ENCODE measurements around the gene DNAH2. TPM values are rescaled to one million over a fixed set of nuclear protein-coding genes. Genes with fewer than 3 reads are reported as not detected.

DNAH2 gene
- total RNA-seq, 1 experiment from 2014 or later, result 0.17 TPM

DNA sequence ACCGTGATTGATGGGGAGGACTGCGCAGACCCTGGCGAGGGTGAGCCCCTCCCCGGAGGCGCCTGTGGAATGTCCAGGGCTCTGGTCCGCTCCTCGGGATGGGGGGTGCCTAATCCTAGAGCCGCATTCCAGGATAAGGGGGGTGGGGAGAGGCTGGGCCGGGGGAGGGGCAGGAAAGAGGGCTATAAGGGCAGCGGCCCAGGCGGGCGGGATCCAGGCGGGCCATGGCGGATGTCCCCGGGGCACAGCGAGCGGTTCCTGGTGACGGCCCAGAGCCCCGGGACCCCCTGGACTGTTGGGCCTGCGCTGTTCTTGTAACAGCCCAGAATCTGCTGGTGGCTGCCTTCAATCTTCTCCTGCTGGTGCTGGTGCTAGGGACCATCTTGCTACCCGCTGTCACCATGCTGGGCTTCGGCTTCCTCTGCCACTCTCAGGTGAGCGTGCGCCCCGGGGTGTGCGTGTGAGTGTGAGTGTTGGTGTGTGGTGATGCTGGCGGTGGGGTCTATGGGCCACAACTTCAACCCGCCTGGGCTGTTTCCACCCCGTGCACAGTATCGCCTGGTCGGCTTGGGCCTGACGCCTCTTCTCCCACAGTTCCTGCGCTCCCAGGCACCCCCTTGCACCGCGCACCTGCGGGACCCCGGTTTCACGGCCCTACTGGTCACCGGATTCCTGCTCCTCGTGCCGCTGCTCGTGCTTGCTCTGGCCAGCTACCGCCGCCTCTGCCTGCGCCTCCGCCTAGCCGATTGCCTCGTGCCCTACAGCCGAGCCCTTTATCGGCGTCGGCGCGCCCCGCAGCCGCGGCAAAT is 137.5 kb downstream of the DNAH2 start, which contains the start of gene TMEM88:
TSS of gene TMEM88 (plus strand) at position 216 of the 809 bp plus-strand sequence. CDS start at position 225, 9 bp downstream.
- H3K4me3 Mint-ChIP-seq, result peak within 1 kb of the TSS; percentile 63
- no peak within 1 kb of the TSS for H3K27ac Mint-ChIP-seq
- ChIA-PET POLR2A (no interaction called here), CTCF (interaction anchor here (0.7 to 3.1 kb wide), 4 partner anchors 19 to 224 kb away, joined by 3 to 63 read pairs (median 12); partner anchors contain the start of gene KDM6B)
- H3K27me3 Mint-ChIP-seq (ENCODE audit: low read depth), result peaks cover 30% of the 10 kb centered on the region
- no peaks in the 10 kb centered on the region for H3K9me3 Mint-ChIP-seq
- H3K36me3 Mint-ChIP-seq, result peaks cover 6% of the 10 kb centered on the region
- peak; percentile 72 for DNase-seq (ENCODE audit: low spot score)
- no peak for ATAC-seq
- H3K4me1 Mint-ChIP-seq, result peaks cover 36% of the 10 kb centered on the region
- TF ChIP-seq RORB (CRISPR knock-in tag; IDR thresholded peaks at IDR 0.05) (no peak), RELA (CRISPR knock-in tag; IDR thresholded peaks at IDR 0.05; ENCODE audit: borderline replicate concordance) (peak; percentile 22; the same call in 1 of the 2 replicates), HMGA2 (CRISPR knock-in tag; IDR thresholded peaks at IDR 0.05) (no peak), SOX15 (CRISPR knock-in tag; IDR thresholded peaks at IDR 0.05) (no peak), TP53 (CRISPR knock-in tag; IDR thresholded peaks at IDR 0.05) (no peak; the same call in 1 of the 2 replicates), ATF1 (CRISPR knock-in tag; IDR thresholded peaks at IDR 0.05) (no peak), GABPB1 (CRISPR knock-in tag; IDR thresholded peaks at IDR 0.05) (no peak), ESRRA (CRISPR knock-in tag; IDR thresholded peaks at IDR 0.05; ENCODE audit: borderline replicate concordance) (no peak), NR2C2 (CRISPR knock-in tag; IDR thresholded peaks at IDR 0.05) (peak; percentile 46; the same call in 1 of the 2 replicates), ETV6 (CRISPR knock-in tag; IDR thresholded peaks at IDR 0.05) (no peak), CREM (CRISPR knock-in tag; IDR thresholded peaks at IDR 0.05) (no peak), NFE2L1 (CRISPR knock-in tag; IDR thresholded peaks at IDR 0.05) (peak; percentile 41; the same call in 1 of the 2 replicates), ZNF232 (CRISPR knock-in tag; IDR thresholded peaks at IDR 0.05) (no peak), GRHL2 (CRISPR knock-in tag; IDR thresholded peaks at IDR 0.05; ENCODE audit: insufficient replicate concordance, severe bottlenecking) (no peak), ZNF423 (CRISPR knock-in tag; IDR thresholded peaks at IDR 0.05) (peak; percentile 35; the same call in 1 of the 2 replicates), SMAD4 (CRISPR knock-in tag; IDR thresholded peaks at IDR 0.05) (no peak), TEAD4 (CRISPR knock-in tag; IDR thresholded peaks at IDR 0.05) (no peak), TEAD1 (CRISPR knock-in tag; IDR thresholded peaks at IDR 0.05) (0 out of 2 replicates have a peak, but pooled peaks have one; percentile 9), ZNF671 (CRISPR knock-in tag; IDR thresholded peaks at IDR 0.05) (no peak), FOXP1 (CRISPR knock-in tag; IDR thresholded peaks at IDR 0.05; ENCODE audit: borderline replicate concordance) (0 out of 2 replicates have a peak, but pooled peaks have one; percentile 56), SMAD3 (CRISPR knock-in tag; IDR thresholded peaks at IDR 0.05; ENCODE audit: borderline replicate concordance) (no peak), ZNF263 (CRISPR knock-in tag; IDR thresholded peaks at IDR 0.05; ENCODE audit: low read depth) (no peak), NR3C1 (CRISPR knock-in tag; conservative IDR thresholded peaks at IDR 0.05; ENCODE audit: low read depth) (no peak), FOXK1 (CRISPR knock-in tag; IDR thresholded peaks at IDR 0.05) (no peak), NFYB (CRISPR knock-in tag; conservative IDR thresholded peaks at IDR 0.05; ENCODE audit: low read depth) (no peak), ZNF396 (CRISPR knock-in tag; IDR thresholded peaks at IDR 0.05; ENCODE audit: borderline replicate concordance) (no peak)
- TF ChIP-seq, protein P1, sequence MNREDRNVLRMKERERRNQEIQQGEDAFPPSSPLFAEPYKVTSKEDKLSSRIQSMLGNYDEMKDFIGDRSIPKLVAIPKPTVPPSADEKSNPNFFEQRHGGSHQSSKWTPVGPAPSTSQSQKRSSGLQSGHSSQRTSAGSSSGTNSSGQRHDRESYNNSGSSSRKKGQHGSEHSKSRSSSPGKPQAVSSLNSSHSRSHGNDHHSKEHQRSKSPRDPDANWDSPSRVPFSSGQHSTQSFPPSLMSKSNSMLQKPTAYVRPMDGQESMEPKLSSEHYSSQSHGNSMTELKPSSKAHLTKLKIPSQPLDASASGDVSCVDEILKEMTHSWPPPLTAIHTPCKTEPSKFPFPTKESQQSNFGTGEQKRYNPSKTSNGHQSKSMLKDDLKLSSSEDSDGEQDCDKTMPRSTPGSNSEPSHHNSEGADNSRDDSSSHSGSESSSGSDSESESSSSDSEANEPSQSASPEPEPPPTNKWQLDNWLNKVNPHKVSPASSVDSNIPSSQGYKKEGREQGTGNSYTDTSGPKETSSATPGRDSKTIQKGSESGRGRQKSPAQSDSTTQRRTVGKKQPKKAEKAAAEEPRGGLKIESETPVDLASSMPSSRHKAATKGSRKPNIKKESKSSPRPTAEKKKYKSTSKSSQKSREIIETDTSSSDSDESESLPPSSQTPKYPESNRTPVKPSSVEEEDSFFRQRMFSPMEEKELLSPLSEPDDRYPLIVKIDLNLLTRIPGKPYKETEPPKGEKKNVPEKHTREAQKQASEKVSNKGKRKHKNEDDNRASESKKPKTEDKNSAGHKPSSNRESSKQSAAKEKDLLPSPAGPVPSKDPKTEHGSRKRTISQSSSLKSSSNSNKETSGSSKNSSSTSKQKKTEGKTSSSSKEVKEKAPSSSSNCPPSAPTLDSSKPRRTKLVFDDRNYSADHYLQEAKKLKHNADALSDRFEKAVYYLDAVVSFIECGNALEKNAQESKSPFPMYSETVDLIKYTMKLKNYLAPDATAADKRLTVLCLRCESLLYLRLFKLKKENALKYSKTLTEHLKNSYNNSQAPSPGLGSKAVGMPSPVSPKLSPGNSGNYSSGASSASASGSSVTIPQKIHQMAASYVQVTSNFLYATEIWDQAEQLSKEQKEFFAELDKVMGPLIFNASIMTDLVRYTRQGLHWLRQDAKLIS (CRISPR knock-in tag; IDR thresholded peaks at IDR 0.05; ENCODE audit: borderline replicate concordance), result no peak
- TF ChIP-seq, protein P2, sequence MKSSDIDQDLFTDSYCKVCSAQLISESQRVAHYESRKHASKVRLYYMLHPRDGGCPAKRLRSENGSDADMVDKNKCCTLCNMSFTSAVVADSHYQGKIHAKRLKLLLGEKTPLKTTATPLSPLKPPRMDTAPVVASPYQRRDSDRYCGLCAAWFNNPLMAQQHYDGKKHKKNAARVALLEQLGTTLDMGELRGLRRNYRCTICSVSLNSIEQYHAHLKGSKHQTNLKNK (CRISPR knock-in tag; IDR thresholded peaks at IDR 0.05), result no peak
- TF ChIP-seq, protein P3, sequence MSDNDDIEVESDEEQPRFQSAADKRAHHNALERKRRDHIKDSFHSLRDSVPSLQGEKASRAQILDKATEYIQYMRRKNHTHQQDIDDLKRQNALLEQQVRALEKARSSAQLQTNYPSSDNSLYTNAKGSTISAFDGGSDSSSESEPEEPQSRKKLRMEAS (CRISPR knock-in tag; IDR thresholded peaks at IDR 0.05), result peak; percentile 53
- TF ChIP-seq, protein P4, sequence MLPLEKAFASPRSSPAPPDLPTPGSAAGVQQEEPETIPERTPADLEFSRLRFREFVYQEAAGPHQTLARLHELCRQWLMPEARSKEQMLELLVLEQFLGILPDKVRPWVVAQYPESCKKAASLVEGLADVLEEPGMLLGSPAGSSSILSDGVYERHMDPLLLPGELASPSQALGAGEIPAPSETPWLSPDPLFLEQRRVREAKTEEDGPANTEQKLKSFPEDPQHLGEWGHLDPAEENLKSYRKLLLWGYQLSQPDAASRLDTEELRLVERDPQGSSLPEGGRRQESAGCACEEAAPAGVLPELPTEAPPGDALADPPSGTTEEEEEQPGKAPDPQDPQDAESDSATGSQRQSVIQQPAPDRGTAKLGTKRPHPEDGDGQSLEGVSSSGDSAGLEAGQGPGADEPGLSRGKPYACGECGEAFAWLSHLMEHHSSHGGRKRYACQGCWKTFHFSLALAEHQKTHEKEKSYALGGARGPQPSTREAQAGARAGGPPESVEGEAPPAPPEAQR (CRISPR knock-in tag; IDR thresholded peaks at IDR 0.05), result no peak
- TF ChIP-seq, protein P5, sequence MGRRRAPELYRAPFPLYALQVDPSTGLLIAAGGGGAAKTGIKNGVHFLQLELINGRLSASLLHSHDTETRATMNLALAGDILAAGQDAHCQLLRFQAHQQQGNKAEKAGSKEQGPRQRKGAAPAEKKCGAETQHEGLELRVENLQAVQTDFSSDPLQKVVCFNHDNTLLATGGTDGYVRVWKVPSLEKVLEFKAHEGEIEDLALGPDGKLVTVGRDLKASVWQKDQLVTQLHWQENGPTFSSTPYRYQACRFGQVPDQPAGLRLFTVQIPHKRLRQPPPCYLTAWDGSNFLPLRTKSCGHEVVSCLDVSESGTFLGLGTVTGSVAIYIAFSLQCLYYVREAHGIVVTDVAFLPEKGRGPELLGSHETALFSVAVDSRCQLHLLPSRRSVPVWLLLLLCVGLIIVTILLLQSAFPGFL (CRISPR knock-in tag; IDR thresholded peaks at IDR 0.05; ENCODE audit: borderline replicate concordance), result no peak
- TF ChIP-seq, protein P6, sequence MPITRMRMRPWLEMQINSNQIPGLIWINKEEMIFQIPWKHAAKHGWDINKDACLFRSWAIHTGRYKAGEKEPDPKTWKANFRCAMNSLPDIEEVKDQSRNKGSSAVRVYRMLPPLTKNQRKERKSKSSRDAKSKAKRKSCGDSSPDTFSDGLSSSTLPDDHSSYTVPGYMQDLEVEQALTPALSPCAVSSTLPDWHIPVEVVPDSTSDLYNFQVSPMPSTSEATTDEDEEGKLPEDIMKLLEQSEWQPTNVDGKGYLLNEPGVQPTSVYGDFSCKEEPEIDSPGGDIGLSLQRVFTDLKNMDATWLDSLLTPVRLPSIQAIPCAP (CRISPR knock-in tag; IDR thresholded peaks at IDR 0.05), result no peak
